ENCODE data around the gene SLC9A3.

SLC9A3 gene

DNA sequence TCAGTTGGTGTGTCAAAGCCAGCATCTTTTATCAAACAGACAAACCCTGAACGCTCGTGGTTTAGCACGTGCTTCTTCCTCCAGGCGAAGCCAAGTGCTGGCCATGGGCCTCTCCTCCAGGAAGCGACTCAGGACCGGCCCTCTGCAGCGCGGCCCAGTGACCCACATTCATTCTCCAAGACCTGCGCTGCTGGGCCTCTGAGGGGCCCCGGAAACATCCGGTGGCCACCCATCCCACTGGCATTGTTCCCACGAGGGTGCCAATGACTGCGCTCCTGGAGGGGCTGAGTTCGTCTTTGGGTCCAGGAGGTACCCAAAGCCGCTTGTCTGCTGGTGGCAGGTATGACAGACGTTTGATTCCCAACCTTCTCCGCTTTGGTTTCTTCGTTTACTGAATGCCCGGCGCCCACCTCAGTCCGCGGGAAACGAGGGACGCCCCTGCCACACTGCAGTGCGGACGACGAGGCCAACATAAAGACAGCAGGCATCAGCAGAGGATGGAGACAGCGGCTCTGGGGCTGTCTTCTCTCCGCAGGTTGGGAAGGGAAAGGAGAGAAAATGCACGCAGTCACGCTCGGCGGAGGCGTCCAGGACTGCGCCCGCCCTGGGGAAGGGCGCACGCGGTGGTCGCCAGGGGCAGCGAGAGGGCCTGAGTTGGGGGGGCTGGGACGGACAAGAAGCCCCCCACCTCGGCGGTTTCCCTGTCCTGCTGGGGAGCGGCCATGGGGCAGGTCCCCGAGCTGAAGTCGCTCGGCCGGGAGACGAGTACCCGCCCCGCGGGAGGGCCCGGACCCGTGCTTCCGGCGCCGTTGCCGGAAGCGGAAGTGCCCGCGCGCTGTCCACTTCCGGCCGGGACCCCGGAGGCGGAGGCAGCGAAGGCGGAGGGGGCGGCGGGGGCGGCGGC is 81.7 kb downstream of the SLC9A3 start, which contains the start of gene EXOC3:
EXOC3 (plus strand) TSS at position 842 of the 904 bp plus-strand sequence. CDS start 3,030 bp downstream, outside the sequence.
- DNase-seq (ENCODE audit: low read depth), result peak; percentile 78

DNA sequence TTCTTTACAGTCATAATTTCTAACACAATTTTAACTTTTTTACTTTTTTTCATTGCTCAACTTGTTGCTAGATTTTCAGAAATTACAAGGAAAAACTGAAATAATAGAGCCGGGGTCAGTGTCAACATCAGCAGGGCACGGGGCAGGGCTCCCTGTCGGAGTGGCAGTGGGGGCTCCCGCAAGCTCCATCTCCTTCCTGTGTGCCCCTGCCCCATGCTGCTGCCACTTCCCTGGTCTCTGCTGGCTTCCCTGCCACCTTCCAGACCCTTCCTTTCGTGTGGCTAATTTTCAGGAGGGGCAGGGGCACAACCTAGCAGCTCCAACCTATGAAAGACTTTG is 82.3 kb downstream of the SLC9A3 start:
- no peak for DNase-seq (ENCODE audit: low read depth)

DNA sequence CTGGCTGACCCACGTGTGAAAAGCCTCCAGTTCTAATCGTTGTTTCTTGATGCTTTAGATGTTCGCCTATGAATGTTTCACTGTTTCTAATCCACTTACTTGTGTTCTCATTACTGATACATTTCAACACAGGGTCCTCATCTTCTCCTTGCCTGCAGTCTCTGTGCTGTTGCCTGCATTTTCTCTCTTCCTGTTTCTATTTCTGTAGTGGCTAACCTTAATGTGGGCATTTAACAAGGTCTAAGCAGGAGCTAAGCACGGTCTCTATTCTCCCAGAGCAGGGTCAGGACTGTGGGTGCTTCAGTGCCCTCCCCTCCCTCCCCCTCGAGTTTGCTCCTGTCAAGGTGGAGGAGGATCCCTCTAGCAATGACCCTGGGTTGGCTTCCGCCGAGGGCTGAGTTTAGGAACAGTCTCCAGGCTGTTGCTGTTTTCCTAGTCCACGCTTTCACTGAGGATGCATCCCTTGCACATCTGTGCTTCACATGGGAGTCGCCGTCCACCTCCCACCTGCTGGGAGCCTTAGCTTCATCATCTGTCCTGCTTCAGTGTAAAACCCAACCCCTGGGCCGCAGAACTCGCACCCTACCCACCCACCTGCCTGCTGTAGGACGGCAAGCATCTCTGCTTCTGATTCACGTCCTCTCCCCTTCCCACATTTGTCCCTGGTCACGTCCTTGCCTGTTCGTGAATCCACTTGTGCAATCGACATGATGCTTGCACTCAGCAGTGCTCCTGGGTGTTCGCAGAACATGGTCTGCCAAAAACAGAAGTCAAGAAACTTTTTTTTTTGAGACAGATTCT is 83.6 kb downstream of the SLC9A3 start:
- no peak for DNase-seq (ENCODE audit: low read depth)

- DNase-seq (ENCODE audit: low read depth), result no peak
Measured at GRCh38 chr5:439636-440035, 84.6 kb downstream of the SLC9A3 start.

GRCh38 chr5:439181-439580 is 85.1 kb downstream of the SLC9A3 start:
- no peak for DNase-seq (ENCODE audit: low read depth)

GRCh38 chr5:438481-438981 is 85.7 kb downstream of the SLC9A3 start:
- no peak for DNase-seq (ENCODE audit: low read depth)

DNA sequence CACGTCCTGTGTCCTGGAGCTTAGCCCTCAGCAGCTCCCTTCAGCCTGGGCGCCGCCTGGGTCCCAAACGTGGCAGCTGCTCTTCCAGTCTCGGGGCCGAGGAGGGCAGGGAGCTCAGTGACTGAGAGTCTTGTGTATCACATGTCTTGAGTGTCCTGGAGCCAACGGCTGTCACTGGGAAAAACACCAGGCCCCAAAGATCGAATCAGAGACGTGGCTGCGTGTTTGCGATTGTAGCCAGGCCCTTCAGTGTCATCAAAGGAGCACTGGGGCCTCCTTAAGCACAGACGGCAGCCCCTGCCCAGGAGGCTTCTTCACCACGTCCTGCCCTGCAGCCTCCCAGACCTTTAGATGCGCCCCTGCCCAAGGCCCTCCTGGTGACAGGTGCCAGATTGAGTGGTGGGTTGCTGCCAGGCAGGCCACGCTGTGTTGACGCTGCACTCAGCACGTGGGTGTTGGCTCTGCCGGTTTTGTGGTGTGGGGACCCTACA is 86.9 kb downstream of the SLC9A3 start:
- DNase-seq (ENCODE audit: low read depth), result no peak

DNA sequence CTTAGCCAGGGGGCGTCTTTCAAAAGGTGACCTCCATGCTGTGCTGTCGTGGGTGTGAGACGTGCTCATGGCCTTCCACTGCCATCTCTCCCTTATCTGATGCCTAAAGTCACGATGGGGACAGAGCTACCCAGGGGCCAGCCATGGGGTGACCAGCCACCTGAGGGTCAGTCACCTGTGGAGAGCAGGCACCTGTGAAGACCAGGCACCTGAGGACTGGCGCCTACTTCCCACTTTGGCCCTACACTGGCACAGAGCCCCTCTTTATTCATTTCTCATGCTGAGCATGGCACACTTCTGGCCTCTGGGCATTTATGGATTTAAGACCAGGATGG is 87.6 kb downstream of the SLC9A3 start:
- no peak for DNase-seq (ENCODE audit: low read depth)

DNA sequence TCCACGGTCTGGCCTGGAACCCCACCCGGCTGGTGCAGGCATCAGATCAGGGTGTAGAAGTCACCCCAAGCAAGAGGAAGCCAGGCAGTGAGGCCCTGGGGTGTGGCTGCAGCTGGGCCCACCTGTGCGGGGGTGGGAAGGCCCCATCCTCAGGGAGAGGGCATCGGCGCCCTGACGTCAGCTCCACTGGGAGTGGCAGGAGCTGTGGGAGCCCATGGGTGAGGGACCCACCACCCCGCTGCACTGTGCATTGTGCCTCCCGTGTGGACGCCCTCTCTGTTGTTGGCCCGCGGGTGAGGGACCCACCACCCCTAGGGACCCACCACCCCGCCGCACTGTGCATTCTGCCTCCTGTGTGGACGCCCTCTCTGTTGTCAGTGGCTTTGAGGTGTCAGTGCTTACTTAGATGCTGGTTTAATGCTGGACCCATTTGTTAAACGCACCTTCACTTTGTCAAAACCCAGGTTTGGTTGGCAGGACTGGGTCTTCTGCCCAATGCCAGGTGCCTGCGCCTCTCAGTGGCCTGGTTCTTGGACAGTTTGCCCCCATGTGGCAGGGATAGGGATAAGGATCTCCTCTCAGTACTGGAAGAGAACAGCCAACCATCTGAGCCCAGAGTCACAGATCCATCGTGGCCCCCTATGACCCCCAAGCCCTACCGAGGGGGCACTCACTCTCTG is 88.1 kb downstream of the SLC9A3 start:
- no peak for DNase-seq (ENCODE audit: low read depth)

DNA sequence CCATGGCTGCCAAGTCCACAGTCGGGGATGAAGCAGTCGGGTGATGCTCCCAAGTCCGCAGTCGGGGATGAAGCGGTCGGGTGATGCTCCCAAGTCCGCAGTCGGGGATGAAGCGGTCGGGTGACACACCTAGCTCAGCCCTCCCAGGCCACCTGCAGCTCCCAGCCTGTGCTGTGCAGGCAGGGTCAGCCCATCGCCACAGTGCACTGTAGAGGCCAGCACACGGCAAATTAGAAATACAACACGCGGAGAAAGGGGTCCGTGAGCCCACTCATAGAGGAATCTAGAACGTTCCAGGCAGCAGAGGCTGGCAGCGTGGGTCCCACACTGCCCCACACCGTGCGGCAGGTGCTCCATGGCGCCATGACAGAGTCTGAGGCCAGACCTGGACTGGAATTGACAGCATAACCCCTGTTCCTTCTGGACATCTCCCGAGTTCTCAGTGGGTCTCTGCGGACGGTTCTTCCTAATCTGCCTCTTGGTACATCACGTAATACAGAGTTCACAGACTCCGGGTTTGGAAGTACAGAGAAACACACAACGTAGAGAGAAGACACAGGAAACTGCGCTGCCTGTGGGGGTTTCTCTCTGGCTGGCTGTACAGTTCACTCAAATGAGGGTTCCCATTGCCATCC is 89.0 kb downstream of the SLC9A3 start:
- no peak for DNase-seq (ENCODE audit: low read depth)

DNA sequence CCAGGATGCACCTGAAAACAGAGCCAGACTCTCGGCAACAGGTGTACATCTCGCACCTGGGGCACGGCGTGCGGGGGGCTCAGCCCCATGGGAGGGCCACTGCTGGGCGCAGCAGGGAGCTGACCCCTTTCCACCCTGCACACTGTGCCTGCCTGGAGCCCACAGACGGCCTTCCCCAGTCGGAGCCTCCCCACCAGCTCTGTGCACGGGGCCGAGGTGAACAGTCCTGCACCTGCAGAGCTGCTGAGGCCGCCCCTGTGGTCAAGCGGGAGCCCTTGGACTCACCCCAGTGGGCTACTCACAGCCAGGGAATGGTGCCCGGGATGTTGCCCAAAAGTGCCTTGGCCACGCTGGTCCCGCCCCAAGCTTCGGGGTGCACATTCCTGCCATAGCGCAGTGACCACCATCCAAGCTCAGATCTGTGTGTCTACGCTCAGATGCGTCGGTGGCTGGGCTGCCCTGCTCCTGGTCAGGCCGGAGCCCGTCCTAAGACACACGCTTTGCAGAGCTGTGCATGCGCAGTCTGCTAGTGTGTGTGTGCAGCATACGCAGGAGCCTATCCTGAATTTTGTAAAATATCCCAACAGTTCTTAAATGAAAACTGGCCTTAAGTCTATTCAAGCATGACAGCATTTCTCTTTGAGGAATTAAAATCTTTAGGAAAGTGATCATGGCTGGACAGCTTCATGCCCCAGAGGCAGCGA is 89.7 kb downstream of the SLC9A3 start:
- DNase-seq (ENCODE audit: low read depth), result no peak

DNA sequence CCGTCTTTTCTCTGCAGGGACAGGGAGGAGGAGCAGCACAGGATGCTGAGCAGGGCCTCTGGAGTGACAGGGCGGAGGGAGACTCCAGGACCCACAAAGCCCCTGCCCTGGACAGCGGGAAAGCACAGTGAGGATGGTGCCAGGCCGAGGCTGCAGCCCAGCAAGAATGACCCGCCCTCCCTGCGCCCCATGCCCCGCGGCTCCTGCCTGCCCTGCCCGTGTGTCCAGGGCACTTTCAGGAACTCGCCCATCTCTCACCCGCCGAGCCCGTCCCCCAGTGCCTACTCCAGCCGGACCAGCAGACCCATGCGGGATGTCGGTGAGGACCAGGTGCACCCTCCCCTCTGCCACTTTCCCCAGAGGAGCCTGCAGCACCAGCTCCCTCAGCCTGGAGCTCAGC is 90.4 kb downstream of the SLC9A3 start:
- DNase-seq (ENCODE audit: low read depth), result no peak

DNA sequence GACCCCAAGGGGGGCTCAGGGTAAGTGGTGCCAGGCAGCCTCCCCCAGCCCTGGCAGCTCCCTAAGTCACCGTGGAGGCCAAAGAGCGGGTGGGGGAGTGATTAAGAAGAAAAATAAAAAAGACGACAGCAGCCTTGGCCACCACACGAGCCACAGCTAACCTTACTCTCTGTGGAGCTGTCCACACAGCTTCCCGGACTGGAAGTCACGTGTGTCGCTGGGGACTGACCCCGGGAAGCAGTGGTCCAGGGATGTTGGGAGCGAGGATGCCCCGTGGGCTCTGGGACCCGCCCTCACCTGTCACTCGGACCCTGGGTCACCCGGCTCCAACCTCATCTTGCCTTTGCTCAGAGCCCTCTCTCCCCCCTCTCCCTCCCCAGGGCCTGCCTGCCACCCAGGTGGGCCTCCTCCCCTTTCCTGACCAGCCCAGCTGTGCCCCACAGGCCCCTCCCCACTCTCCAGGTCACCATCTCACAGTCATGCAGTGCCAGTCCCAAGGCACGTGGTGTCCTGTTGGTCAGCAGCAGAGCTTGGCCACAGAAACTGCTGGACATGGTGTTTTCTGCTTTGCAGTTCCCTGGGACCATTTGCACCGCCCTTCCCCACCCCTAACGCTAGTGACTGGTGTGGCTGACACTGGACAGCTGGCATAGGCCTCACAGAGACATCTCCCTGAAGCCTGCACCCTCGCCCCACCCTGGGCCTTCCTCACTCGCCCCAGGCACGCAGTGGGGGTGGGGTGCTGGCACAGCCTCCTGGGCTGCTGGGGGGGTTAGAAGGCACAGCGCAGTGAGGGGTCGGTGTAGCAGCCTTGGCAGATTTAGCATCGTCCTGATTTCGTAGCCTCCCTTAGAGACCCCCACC is 91.1 kb downstream of the SLC9A3 start:
- DNase-seq (ENCODE audit: low read depth), result no peak

DNA sequence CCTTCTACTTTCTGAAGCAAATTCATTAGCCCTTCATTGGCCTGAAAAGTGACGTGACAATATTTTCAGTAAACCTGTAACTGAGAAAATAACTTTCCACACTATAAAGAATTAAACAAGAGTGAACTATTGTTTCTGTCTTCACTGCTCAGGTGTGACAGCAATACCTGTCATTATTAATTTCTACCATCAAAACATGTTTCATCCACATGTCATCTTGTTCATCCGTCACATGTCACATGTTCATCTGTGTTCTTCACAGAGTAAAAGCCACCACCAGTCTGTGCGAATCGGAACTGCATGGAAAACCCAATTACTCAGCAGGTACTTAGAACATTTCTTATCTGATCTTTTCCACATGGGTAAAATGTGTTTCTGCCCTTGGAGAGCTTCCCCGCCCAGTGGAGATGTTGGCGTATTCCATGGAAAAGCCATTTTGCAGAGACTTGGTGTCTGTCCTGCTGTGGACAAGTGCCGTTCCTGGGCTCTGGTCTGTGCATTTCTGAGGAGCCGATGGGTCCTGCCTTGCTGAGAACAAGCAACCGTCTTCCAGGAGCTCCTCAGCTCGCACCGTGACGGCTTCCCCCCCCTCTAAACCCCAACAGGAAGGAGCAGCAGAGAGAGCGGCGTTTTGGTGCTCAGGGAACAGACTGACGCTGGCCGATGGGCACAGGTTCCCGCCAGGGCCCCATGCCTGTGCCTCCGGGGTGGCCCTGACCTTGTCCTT is 91.9 kb downstream of the SLC9A3 start:
- DNase-seq (ENCODE audit: low read depth), result no peak

DNA sequence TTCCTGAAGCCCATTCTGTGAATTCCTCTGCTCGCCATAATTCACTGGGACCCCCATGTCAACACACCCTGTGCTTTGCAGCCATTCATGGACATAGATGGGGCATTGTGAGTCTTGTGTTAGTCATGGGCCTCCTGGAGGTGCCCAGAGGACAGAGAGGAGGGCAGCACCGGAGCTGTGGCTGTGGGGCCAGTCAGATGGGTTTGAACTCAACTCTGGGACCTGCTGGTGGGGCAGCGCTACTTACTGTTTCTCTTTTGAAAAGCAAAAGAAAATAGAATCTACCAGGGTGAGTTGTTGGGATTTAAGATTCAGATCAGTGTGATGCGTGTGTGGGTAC is 92.6 kb downstream of the SLC9A3 start:
- no peak for DNase-seq (ENCODE audit: low read depth)

DNA sequence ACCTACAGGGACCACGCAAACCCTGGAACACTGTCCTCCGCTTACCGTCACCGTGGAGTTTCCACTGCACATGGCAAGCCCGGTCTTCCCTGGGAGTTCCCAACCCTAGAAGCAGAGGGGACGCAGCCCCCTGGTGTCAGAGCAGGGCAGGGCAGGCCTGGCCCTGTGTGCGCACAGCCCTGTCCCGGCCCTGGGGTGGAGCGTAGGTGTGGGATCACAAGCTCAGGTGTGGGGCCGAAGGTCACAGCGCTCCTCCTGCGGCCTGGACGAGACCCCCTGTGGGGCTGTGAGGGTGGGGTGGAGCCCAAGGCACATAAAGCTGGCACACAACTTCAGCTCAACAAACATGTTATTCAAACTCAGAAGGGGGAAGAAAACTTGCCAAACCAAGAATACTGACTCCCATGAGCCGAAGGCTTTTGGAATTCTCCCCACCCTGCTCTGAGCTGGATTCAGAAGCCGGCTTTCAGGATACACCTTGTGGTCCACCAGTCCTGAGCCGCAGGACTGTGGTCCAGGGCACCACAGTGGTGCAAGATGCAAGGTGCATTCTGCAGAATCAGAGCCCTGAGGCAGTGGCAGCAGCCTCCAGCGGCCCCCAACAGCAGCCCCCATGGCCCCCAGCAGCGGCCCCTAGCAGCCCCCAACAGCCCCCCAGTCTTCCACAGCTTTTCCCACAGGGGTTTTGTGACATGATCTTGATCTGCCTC is 93.1 kb downstream of the SLC9A3 start:
- peak; percentile 48 for DNase-seq (ENCODE audit: low read depth)

DNA sequence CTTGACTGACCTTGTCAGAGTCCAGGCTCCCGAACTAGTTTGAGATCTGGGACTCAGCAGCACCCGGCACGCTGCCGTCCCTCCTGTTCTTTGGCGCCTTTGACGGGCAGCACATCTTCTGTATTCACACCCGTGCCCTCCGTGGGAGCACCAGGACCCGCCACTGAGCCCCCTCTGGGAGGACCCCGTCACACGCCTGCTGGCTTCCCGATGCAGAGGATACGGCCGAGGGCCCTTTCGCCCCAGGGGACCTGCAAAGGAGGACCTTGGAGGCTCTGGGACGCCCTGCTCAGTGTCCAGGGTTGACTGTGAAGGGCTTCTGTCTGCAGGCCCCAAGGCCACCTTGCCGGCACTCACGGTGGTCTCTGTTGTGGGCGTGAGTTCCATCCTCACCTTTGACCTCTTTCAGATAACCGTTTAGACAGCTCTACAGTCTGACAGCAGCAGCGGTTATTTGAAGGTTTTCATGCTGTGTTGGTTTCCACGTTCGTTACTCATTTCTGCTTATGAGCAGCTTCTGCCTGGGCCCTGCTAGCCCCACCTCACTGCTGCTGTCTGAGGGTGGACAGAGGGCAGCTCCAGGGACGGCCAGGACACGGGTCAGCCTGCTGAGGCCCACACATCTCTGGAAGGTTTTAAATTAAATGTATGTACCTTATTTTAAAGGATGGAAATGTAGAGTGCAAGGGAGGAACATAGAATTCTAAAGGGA is 93.9 kb downstream of the SLC9A3 start:
- no peak for DNase-seq (ENCODE audit: low read depth)

- no peak for DNase-seq (ENCODE audit: low read depth)
Measured at GRCh38 chr5:429453-430188, 94.6 kb downstream of the SLC9A3 start.

Measured in activated T-cell treated with anti-CD3 and anti-CD28 coated beads for 48 hours (primary cell).